Keratinocyte (primary cell): ENCODE measurements around the gene KATNA1. TPM values are rescaled to one million over a fixed set of nuclear protein-coding genes. Genes with fewer than 3 reads are reported as not detected.
"Not testable (repeated sequence)": the region's sequence is repeated elsewhere in the genome, so short reads cannot be mapped to it uniquely, and the experiment has no call there.

Source experiments
- DNase-seq: peaks from one replicate; pipeline ENCODE4 v3.0.0-alpha.2; 2011; ENCODE audit warnings: low read depth, missing footprints, low spot score
- FAIRE-seq: peaks from 2 replicates; lab custom pipeline; 2011; peaks lifted over from hg19 to GRCh38; lab: Jason Lieb, UNC
- H2AFZ ChIP-seq: 2 replicates; pipeline ENCODE4 v1.6.0; 2012; ENCODE audit warnings: low read length, control low read depth, inconsistent platforms; ENCODE audit not compliant: control insufficient read depth
- H3K27ac ChIP-seq: 2 replicates; pipeline ENCODE4 v1.5.1; 2011; ENCODE audit warnings: low read length; ENCODE audit not compliant: control insufficient read depth, insufficient read depth
- H3K27me3 ChIP-seq: 3 replicates; pipeline ENCODE4 v1.6.0; 2011; ENCODE audit warnings: low read length; ENCODE audit not compliant: control insufficient read depth, insufficient read depth; ENCODE audit errors: extremely low read depth
- H3K36me3 ChIP-seq, 2 experiments: 2 replicates in 1 of 2; 3 replicates in 1 of 2; pipeline ENCODE4 v1.5.1; 2011; ENCODE audit warnings: low read length in 2 of 2, mild to moderate bottlenecking in 1 of 2; ENCODE audit not compliant: control insufficient read depth in 2 of 2, insufficient read depth in 2 of 2; ENCODE audit errors: extremely low read depth in 1 of 2
- H3K4me1 ChIP-seq: 3 replicates; pipeline ENCODE4 v1.5.1; 2011; ENCODE audit warnings: low read length; ENCODE audit not compliant: control insufficient read depth, insufficient read depth; ENCODE audit errors: extremely low read depth
- H3K4me2 ChIP-seq: 3 replicates; pipeline ENCODE4 v1.6.0; 2011; ENCODE audit warnings: low read depth, low read length; ENCODE audit not compliant: control insufficient read depth, insufficient read depth; ENCODE audit errors: extremely low read depth
- H3K4me3 ChIP-seq, 3 experiments: fragments of 200-600 bp in 1 of 3; sonication (generic) in 1 of 3; 2 replicates in 2 of 3; 3 replicates in 1 of 3; pipeline ENCODE4 v1.5.1; 2011 to 2016; ENCODE audit warnings: low read length in 3 of 3, mild to moderate bottlenecking in 3 of 3, control low read depth in 2 of 3, inconsistent platforms in 1 of 3, low read depth in 1 of 3, mixed read lengths in 1 of 3, mixed run types in 1 of 3, moderate library complexity in 1 of 3; ENCODE audit not compliant: control insufficient read depth in 2 of 3, insufficient read depth in 2 of 3; ENCODE audit errors: extremely low read depth in 1 of 3
- H3K79me2 ChIP-seq: 2 replicates; pipeline ENCODE4 v1.6.0; 2012; ENCODE audit warnings: low read length; ENCODE audit not compliant: control insufficient read depth, insufficient read depth
- H3K9ac ChIP-seq: 3 replicates; pipeline ENCODE4 v1.6.0; 2011; ENCODE audit warnings: low read length; ENCODE audit not compliant: control insufficient read depth, insufficient read depth; ENCODE audit errors: extremely low read depth
- H3K9me1 ChIP-seq: 3 replicates; pipeline ENCODE4 v1.6.0; 2011; ENCODE audit warnings: low read length; ENCODE audit not compliant: control insufficient read depth, insufficient read depth; ENCODE audit errors: extremely low read depth
- H3K9me3 ChIP-seq: 2 replicates; pipeline ENCODE4 v1.5.1; 2012; ENCODE audit warnings: low read depth, low read length; ENCODE audit not compliant: control insufficient read depth
- H4K20me1 ChIP-seq: 3 replicates; pipeline ENCODE4 v1.6.0; 2011; ENCODE audit warnings: low read length; ENCODE audit not compliant: control insufficient read depth, insufficient read depth; ENCODE audit errors: extremely low read depth
- CTCF ChIP-seq, 3 experiments: IDR thresholded peaks in 1 of 3; conservative IDR thresholded peaks in 1 of 3; optimal IDR thresholded peaks in 1 of 3; 2 replicates in 2 of 3; 3 replicates in 1 of 3; pipeline versions ENCODE3 to v1.5.1; 2011; ENCODE audit warnings: low read length in 3 of 3, mild to moderate bottlenecking in 3 of 3, moderate library complexity in 2 of 3, control low read depth in 1 of 3, inconsistent platforms in 1 of 3; ENCODE audit not compliant: insufficient read depth in 2 of 3; ENCODE audit errors: extremely low read depth in 1 of 3
- EZH2 ChIP-seq: IDR thresholded peaks from one replicate; pipeline ENCODE4 v1.6.1; 2012; ENCODE audit warnings: inconsistent platforms, mild to moderate bottlenecking, low read length, moderate library complexity
- dilution Hi-C: fragments of 300-500 bp; cut with MboI; formaldehyde crosslinking; loops from one replicate; pipeline ENCODE4 v1.7.0; 2020; ENCODE audit warnings: low sequenced_read_pairs; ENCODE audit not compliant: extremely low pct_ligation_motif_present
- polyA plus RNA-seq, 5 experiments: library from polyadenylated mRNA; depleted of rRNA in 3 of 5; stranded (reverse) in 3 of 5; stranded (forward) in 1 of 5; unstranded in 1 of 5; fragments of >200 nt; gene quantifications; 1 replicate in 1 of 5; 2 replicates in 3 of 5; 3 replicates in 1 of 5; pipeline versions ENCODE4 v1.2.1 to v1.2.3, GENCODE V29; 2011 to 2012; ENCODE audit warnings: missing spikeins in 2 of 5, low read depth in 1 of 5, low replicate concordance in 1 of 5

The KATNA1 gene
- polyA plus RNA-seq, 1 donor (not counting 4 experiments of a cell fraction or from before 2014, with no cell fraction given): 36.8 TPM

DNA sequence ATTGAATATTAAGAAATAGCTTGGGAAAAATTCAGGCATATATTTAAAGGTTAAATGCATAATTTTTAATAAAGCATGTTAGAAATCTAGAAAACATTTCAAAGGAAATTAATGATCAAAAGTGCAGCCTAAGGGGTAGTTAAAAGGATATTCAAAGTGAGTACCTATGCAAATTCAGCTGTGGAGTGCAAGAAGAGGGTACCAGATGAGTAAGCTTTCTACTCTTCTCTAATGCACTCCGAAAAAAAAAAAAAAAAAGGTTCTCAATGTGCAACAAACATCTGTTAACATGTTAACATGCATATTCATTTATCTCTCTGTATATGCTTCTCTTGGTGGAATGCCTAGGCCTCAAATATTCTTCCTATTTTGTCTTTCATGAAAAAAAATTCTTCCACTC is 32.0 kb upstream of the KATNA1 start:
- H3K4me2 ChIP-seq: no peak overlapping the region
- TF ChIP-seq CTCF (optimal IDR thresholded peaks at IDR 0.05 in 1 of 3, IDR thresholded peaks at IDR 0.05 in 1 of 3, conservative IDR thresholded peaks at IDR 0.05 in 1 of 3; ENCODE audit: extremely low read depth in 1 of 3, insufficient read depth in 2 of 3, low read length in 3 of 3): no peak
- TF ChIP-seq EZH2: no peak
- H3K9me3 ChIP-seq: no peaks in the 10 kb centered on the region
- no peak overlapping the region for H3K4me3 ChIP-seq
- H2AFZ ChIP-seq: no peak overlapping the region
- no peaks in the 10 kb centered on the region for H3K27me3 ChIP-seq
- no peak for FAIRE-seq
- dilution Hi-C loops: no loop called here
- DNase-seq: no peak
- no peaks in the 10 kb centered on the region for H3K4me1 ChIP-seq
- H3K9ac ChIP-seq: no peak overlapping the region
- H3K9me1 ChIP-seq: peaks cover 2% of the 10 kb centered on the region
- no peaks in the 10 kb centered on the region for H4K20me1 ChIP-seq
- H3K79me2 ChIP-seq: peaks cover 11% of the 10 kb centered on the region
- H3K36me3 ChIP-seq: peaks cover 7 to 21% of the 10 kb centered on the region in 2 experiments
- H3K27ac ChIP-seq: no peak overlapping the region

GRCh38 chr6:149672265-149672664 is 23.8 kb upstream of the KATNA1 start:
- H3K79me2 ChIP-seq, H3K27ac ChIP-seq, H3K9ac ChIP-seq, H3K9me1 ChIP-seq, H2AFZ ChIP-seq, H3K4me1 ChIP-seq, H3K27me3 ChIP-seq, DNase-seq, H3K4me3 ChIP-seq, H4K20me1 ChIP-seq, FAIRE-seq, H3K9me3 ChIP-seq, H3K4me2 ChIP-seq, dilution Hi-C loops: not testable (repeated sequence)
- H3K36me3 ChIP-seq: peaks cover 8 to 24% of the 10 kb centered on the region in 2 experiments

DNA sequence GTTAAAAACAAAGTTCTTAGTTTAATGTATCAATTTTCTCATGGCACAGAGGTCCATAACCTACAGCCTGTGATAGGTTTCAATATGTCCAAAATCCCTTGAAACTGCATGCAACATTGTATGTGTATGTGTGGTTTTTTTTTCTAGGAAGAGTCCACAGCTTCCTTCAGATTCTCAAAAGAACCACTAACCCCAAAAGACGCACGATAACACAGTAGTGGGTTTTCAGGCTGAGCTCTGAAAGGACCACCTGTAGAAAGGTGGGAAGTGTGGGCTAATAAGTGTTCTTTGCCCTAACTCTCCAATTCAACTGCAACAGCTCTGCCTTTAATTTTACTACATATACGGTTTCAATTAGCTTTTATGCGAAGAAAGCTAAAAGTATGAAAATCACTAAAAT is 11.5 kb upstream of the KATNA1 start:
- no peaks in the 10 kb centered on the region for H3K79me2 ChIP-seq
- H4K20me1 ChIP-seq: no peaks in the 10 kb centered on the region
- no peaks in the 10 kb centered on the region for H3K9me3 ChIP-seq
- TF ChIP-seq CTCF (optimal IDR thresholded peaks at IDR 0.05 in 1 of 3, IDR thresholded peaks at IDR 0.05 in 1 of 3, conservative IDR thresholded peaks at IDR 0.05 in 1 of 3; ENCODE audit: extremely low read depth in 1 of 3, insufficient read depth in 2 of 3, low read length in 3 of 3): no peak
- no peak for TF ChIP-seq EZH2
- H3K4me2 ChIP-seq: no peak overlapping the region
- H3K9ac ChIP-seq: no peak overlapping the region
- H3K36me3 ChIP-seq: peaks cover 3 to 11% of the 10 kb centered on the region in 2 experiments
- no peak overlapping the region for H3K27ac ChIP-seq
- no peak overlapping the region for H3K4me3 ChIP-seq
- no peak for FAIRE-seq
- H2AFZ ChIP-seq: no peak overlapping the region
- no peaks in the 10 kb centered on the region for H3K27me3 ChIP-seq
- H3K4me1 ChIP-seq: no peaks in the 10 kb centered on the region
- dilution Hi-C loops: no loop called here
- DNase-seq: no peak
- no peaks in the 10 kb centered on the region for H3K9me1 ChIP-seq
